Ectodermal cell (in vitro differentiated cells): ENCODE data around the gene ANKRD11.
"Not testable (repeated sequence)": the region's sequence is repeated elsewhere in the genome, so short reads cannot be mapped to it uniquely, and the experiment has no call there.

ENCODE experiments used
- H3K27ac ChIP-seq: 2 replicates; pipeline ENCODE4 v1.7.0; 2013; ENCODE audit warnings: mild to moderate bottlenecking, low read depth, low read length; ENCODE audit not compliant: insufficient read depth, poor library complexity, severe bottlenecking
- H3K27me3 ChIP-seq: 2 replicates; pipeline ENCODE4 v1.7.0; 2013; ENCODE audit warnings: mild to moderate bottlenecking, low read length; ENCODE audit not compliant: insufficient read depth, control insufficient read depth, poor library complexity, severe bottlenecking
- H3K36me3 ChIP-seq: one replicate; pipeline ENCODE4 v1.7.0; 2013; ENCODE audit warnings: low read length; ENCODE audit not compliant: control insufficient read depth, insufficient read depth
- H3K4me1 ChIP-seq: one replicate; pipeline ENCODE4 v1.7.0; 2013; ENCODE audit warnings: low read length; ENCODE audit not compliant: control insufficient read depth, insufficient read depth
- H3K4me3 ChIP-seq: 2 replicates; pipeline ENCODE4 v1.7.0; 2013; ENCODE audit warnings: low read depth, low read length, control low read depth; ENCODE audit not compliant: insufficient read depth
- H3K9me3 ChIP-seq: 2 replicates; pipeline ENCODE4 v1.7.0; 2013; ENCODE audit warnings: mild to moderate bottlenecking, low read length, moderate library complexity; ENCODE audit not compliant: control insufficient read depth
- WGBS, 2 experiments: methylation state at CpG; one replicate each; pipeline ENCODE4 v1.1.7; 2013; ENCODE audit warnings: missing lambda C conversion rate in 2 of 2; 5-methylcytosine and 5-hydroxymethylcytosine counted together

ANKRD11 gene

DNA sequence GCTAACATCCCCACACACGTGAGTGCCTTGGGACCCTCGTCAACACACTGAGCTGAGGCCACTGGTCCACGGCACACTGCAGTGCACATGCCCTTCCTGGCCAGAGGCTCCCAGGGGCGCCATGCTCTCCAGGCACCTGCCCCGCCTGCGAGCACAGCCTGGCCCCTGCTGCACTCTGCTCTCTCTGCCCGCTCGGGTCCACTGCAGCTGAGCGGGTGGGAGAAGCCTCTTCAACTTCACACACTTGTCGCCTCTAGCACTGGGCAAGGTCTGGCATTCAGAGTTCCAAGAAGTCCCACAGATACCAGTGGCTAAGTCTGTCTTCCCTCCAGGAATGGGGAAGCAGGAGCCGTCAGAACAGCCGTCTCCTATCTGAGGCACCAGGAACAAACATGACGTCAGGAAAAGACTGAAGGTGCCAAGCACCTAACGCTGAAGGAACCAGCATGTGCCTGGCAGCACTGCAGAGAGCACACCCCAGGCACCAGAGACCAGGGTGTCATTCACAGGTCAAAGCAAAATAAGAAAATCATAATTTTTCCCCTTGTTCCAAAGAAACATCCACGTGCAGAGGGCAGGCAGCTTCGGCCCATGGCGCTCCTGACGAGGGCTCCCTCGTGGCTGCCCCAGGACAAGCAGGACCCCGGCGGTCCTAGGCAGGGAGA is 189.9 kb downstream of the ANKRD11 start:
- WGBS, 2 experiments, result 89 to 90% methylated on average over 21 of the region's 21 CpGs
- no peak overlapping the region for H3K27ac ChIP-seq
- H3K36me3 ChIP-seq, result peaks cover 12% of the 10 kb centered on the region

GRCh38 chr16:89299357-89300111 is 190.8 kb downstream of the ANKRD11 start:
- not testable (repeated sequence) for H3K27me3 ChIP-seq, H3K4me3 ChIP-seq, H3K27ac ChIP-seq, H3K9me3 ChIP-seq
- Histone ChIP-seq H3K36me3 (peaks cover 12% of the 10 kb centered on the region), H3K4me1 (peaks cover 27% of the 10 kb centered on the region)
- WGBS, 2 experiments, result 94 to 97% methylated on average over 10 of the region's 10 CpGs

More for the DNA sequence above, 189.9 kb downstream of the ANKRD11 start:
- Histone ChIP-seq H3K27me3 (no peaks in the 10 kb centered on the region), H3K4me1 (peaks cover 18% of the 10 kb centered on the region), H3K9me3 (no peaks in the 10 kb centered on the region), H3K4me3 (no peak overlapping the region)

DNA sequence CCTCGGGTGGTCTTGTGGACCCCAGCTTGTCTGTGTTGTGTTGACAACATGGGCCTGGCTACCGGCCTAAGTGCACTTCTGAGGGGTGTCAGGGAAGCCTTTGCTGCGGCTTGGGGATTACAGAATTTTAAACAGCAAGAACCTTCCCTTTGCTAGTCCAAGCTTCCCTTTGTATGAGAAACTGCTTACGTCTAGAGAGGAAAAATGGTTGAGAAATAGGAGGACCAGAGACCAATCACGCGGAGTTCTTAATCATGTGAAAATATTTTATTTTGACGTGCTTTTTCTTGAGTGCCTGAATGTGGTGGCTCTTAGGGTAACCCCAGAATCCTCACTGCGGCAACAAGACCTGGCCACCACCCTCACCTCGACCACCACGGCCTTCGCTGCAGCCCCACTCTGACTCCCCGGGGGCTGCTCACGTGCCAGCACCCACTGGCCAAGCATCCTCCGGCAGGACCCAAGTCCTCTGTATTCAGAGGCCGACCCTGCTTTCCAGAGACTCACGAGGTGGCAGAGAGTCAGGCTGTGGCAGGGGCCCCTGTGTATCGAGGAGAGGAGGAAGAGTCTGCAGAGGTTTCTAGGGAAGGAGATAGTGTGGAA is 191.6 kb downstream of the ANKRD11 start:
- Histone ChIP-seq H3K9me3 (no peaks in the 10 kb centered on the region), H3K4me3 (no peak overlapping the region), H3K4me1 (peaks cover 36% of the 10 kb centered on the region), H3K27ac (no peak overlapping the region), H3K27me3 (no peaks in the 10 kb centered on the region), H3K36me3 (peaks cover 8% of the 10 kb centered on the region)
- WGBS, 2 experiments, result 94 to 95% methylated on average over 17 of the region's 17 CpGs

GRCh38 chr16:89297910-89298545 is 192.3 kb downstream of the ANKRD11 start:
- no peaks in the 10 kb centered on the region for H3K9me3 ChIP-seq
- H3K4me1 ChIP-seq, result peaks cover 38% of the 10 kb centered on the region
- H3K36me3 ChIP-seq, result peaks cover 1% of the 10 kb centered on the region
- no peak overlapping the region for H3K4me3 ChIP-seq
- no peak overlapping the region for H3K27ac ChIP-seq
- no peaks in the 10 kb centered on the region for H3K27me3 ChIP-seq
- 93 to 95% methylated on average over 17 of the region's 17 CpGs for WGBS, 2 experiments

DNA sequence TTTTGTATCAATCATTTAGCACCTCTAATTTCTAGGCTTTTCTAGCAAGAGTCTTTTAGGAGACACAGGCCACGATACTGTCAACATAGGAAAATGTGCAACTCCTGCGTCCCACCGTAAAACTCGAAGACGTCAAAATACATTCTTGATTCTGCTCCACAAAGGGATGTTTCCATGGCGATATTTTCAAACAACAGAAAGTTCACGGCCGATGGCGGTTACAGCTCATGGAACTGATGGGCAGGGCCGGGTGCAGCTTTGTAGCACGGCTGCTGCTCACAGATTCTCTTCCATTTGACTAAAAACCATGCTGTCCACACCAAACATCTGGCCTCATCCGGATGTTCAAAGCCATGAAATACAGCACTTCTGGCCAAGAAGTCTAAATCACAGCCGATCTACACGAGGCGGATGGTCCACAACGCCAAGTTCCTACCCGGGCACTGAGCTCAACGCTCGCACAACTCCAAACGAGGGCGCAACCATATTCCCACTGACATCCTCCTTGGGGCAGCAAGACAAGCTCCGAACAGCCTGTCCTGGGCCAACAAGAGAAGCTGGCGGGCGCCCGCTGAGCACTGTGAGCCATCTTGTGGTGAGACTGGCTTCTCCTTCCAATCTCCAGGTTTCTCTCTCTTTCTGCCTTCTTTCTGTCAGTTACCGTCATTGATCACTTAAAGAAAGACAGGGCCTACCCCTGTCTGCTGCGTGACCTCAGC is 193.0 kb downstream of the ANKRD11 start:
- Histone ChIP-seq H3K4me1 (peaks cover 40% of the 10 kb centered on the region), H3K4me3 (no peak overlapping the region), H3K27me3 (no peaks in the 10 kb centered on the region), H3K27ac (no peak overlapping the region), H3K36me3 (no peaks in the 10 kb centered on the region), H3K9me3 (no peaks in the 10 kb centered on the region)
- WGBS, 2 experiments, result 95% methylated on average over 27 of the region's 27 CpGs

- no peaks in the 10 kb centered on the region for H3K27me3 ChIP-seq
- H3K4me1 ChIP-seq, result peaks cover 51% of the 10 kb centered on the region
- no peaks in the 10 kb centered on the region for H3K36me3 ChIP-seq
- H3K4me3 ChIP-seq, result no peak overlapping the region
- no peaks in the 10 kb centered on the region for H3K9me3 ChIP-seq
- 82 to 85% methylated on average over 5 to 6 of the region's 6 CpGs for WGBS, 2 experiments
- no peak overlapping the region for H3K27ac ChIP-seq
Observed at GRCh38 chr16:89295915-89296314, 194.4 kb downstream of the ANKRD11 start.

GRCh38 chr16:89295071-89295900 is 195.1 kb downstream of the ANKRD11 start:
- Histone ChIP-seq H3K4me3 (no peak overlapping the region), H3K27ac (no peak overlapping the region), H3K4me1 (peaks cover 55% of the 10 kb centered on the region), H3K9me3 (no peaks in the 10 kb centered on the region), H3K27me3 (no peaks in the 10 kb centered on the region), H3K36me3 (no peaks in the 10 kb centered on the region)
- WGBS, 2 experiments, result 95% methylated on average over 20 to 24 of the region's 24 CpGs

DNA sequence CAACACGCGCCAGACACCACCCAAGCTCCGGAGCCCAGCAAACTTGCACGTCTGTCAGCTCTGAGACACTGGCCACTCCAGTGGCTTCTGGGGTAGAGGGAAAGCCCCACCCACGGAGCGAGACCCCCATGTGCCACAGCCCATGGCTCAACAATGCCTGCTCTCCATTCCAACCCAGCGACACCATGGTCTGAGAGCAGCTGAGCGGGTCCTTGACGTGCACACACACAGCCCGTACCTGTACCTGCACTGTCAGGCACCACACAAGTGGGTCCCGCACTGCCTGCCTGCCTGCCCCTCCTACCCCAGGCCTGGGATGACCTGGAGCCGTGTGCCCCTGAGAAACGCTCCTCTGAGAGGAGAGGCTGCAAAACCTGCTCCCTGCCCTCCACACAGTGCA is 195.9 kb downstream of the ANKRD11 start:
- WGBS, 2 experiments, result 91% methylated on average over 13 of the region's 13 CpGs
- H3K9me3 ChIP-seq, result no peaks in the 10 kb centered on the region
- no peak overlapping the region for H3K27ac ChIP-seq
- no peak overlapping the region for H3K4me3 ChIP-seq
- H3K4me1 ChIP-seq, result peaks cover 55% of the 10 kb centered on the region
- H3K27me3 ChIP-seq, result no peaks in the 10 kb centered on the region
- H3K36me3 ChIP-seq, result no peaks in the 10 kb centered on the region
